Panc1 (cell line): ENCODE results near the gene SLC1A2. TPM values are rescaled to one million over a fixed set of nuclear protein-coding genes. Genes with fewer than 3 reads are reported as not detected.

Source experiments
- ATAC-seq: fragments of 200-7000 bp; cut with Tn5 transposase; 2 replicates; pipeline ENCODE4 v1.9.1; 2020; ENCODE audit warnings: mild to moderate bottlenecking, moderate library complexity
- BruUV-seq: library from RNA; stranded (reverse); fragments of 400-500 nt; replicated peaks from 2 replicates; lab custom pipeline; 2021; lab: Mats Ljungman, UMichigan
- CTCF ChIA-PET: fragments of 300-600 bp; sonication (Branson Sonifier 250); formaldehyde crosslinking; loops from one replicate; lab custom pipeline; 2022; ENCODE audit warnings: antibody characterized with exemption; lab: Charles Lee
- POLR2A ChIA-PET: fragments of 300-600 bp; sonication (Branson Sonifier 250); formaldehyde crosslinking; loops from one replicate; lab custom pipeline; 2022; ENCODE audit warnings: antibody characterized with exemption; lab: Charles Lee
- DNase-seq: peaks from one replicate; pipeline ENCODE4 v3.0.0-alpha.2; 2010; ENCODE audit warnings: low read depth, low spot score
- H3K27ac ChIP-seq: 2 replicates; pipeline ENCODE4 v1.5.1; 2011; ENCODE audit warnings: mild to moderate bottlenecking, low read length, inconsistent platforms
- H3K27me3 ChIP-seq: fragments of 200-500 bp; sonication (Bioruptor generic); 2 replicates; pipeline ENCODE4 v1.6.0; 2014; ENCODE audit warnings: low read length, inconsistent platforms; ENCODE audit not compliant: control insufficient read depth, insufficient read depth
- H3K36me3 ChIP-seq: fragments of 200-500 bp; sonication (Bioruptor generic); 2 replicates; pipeline ENCODE4 v1.5.1; 2014; ENCODE audit warnings: inconsistent platforms, mild to moderate bottlenecking, low read length, moderate library complexity; ENCODE audit not compliant: control insufficient read depth, insufficient read depth
- H3K4me1 ChIP-seq: 2 replicates; pipeline ENCODE4 v1.5.1; 2011; ENCODE audit warnings: inconsistent platforms, mild to moderate bottlenecking, low read length, moderate library complexity; ENCODE audit not compliant: control insufficient read depth, insufficient read depth
- H3K4me3 ChIP-seq, 2 experiments: 2 replicates each; pipeline ENCODE4 v1.5.1; 2011 to 2012; ENCODE audit warnings: low read depth in 2 of 2, low read length in 2 of 2, mild to moderate bottlenecking in 2 of 2, inconsistent platforms in 1 of 2, moderate library complexity in 1 of 2
- H3K9me3 ChIP-seq: fragments of 200-500 bp; sonication (Bioruptor generic); 2 replicates; pipeline ENCODE4 v1.5.1; 2014; ENCODE audit warnings: low read depth, mild to moderate bottlenecking, inconsistent platforms, low read length, moderate library complexity; ENCODE audit not compliant: control insufficient read depth, insufficient read depth
- CTCF ChIP-seq: fragments of 450-650 bp; IDR thresholded peaks from 2 replicates; pipeline ENCODE4 v1.5.1; 2017; ENCODE audit warnings: mild to moderate bottlenecking
- POLR2AphosphoS5 ChIP-seq: IDR thresholded peaks from 2 replicates; pipeline ENCODE4 v1.6.1; 2012; ENCODE audit warnings: mild to moderate bottlenecking, low read depth, low read length, moderate library complexity
- REST ChIP-seq, 2 experiments: IDR thresholded peaks; 2 replicates each; pipeline ENCODE4 v1.6.1; 2011 to 2012; ENCODE audit warnings: low read depth in 2 of 2, control low read depth in 1 of 2, low read length in 1 of 2, mild to moderate bottlenecking in 1 of 2, moderate library complexity in 1 of 2; ENCODE audit not compliant: insufficient read depth in 1 of 2
- SIN3A ChIP-seq: IDR thresholded peaks from 2 replicates; pipeline ENCODE4 v1.6.1; 2012; ENCODE audit warnings: low read depth, mild to moderate bottlenecking, low read length, moderate library complexity, borderline replicate concordance; ENCODE audit not compliant: insufficient read depth
- TCF7L2 ChIP-seq: IDR thresholded peaks from 2 replicates; pipeline ENCODE4 v1.6.1; 2011; ENCODE audit warnings: mild to moderate bottlenecking, low read depth, low read length, inconsistent platforms
- in situ Hi-C: cut with HindIII; loops from 2 replicates; pipeline ENCODE4 v1.10.0; 2016; ENCODE audit warnings: low sequenced_read_pairs, low pct_unique_long_range_greater_than_20kb
- intact Hi-C: fragments of 100-400 bp; cut with micrococcal nuclease; formaldehyde crosslinking; loops from one replicate; pipeline ENCODE4 v1.10.0; 2022; ENCODE audit not compliant: unreplicated experiment
- total RNA-seq: library from RNA; stranded (reverse); gene quantifications from one replicate; pipeline ENCODE4 v1.2.1, GENCODE V29; 2021; ENCODE audit not compliant: unreplicated experiment

SLC1A2 gene
- total RNA-seq, 1 experiment from 2014 or later, result 0.21 TPM

DNA sequence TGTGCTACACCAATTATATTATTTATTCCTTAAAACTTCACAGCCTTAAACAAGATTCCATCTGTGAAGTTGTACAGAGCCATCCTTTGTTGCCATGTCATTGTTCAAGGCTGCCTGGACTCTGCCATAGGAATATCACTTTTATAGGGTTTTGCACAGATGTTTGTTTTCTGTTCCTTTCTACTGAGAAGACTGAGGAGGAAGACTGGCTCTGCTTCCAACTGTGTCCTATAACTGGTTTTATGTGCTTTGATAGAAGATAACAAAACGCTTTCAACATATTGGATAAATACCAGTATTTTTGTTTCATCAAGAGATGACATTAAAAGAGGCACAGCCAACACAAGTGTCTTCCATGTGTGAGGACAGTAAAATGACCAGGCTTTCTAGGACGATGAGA lies 159.8 kb downstream of the SLC1A2 start:
- Histone ChIP-seq H3K27ac (no peak overlapping the region), H3K4me3 (no peak overlapping the region), H3K36me3 (no peaks in the 10 kb centered on the region), H3K9me3 (no peaks in the 10 kb centered on the region), H3K27me3 (no peaks in the 10 kb centered on the region), H3K4me1 (0 out of 2 replicates have a peak, but pooled peaks cover 7% of the 10 kb centered on the region)
- intact Hi-C loops, result no loop called here
- ChIA-PET POLR2A (no interaction called here), CTCF (no interaction called here)
- ATAC-seq, result no peak
- no TSS peak for BruUV-seq
- no peak for DNase-seq
- in situ Hi-C loops, result no loop called here
- no peak for TF ChIP-seq REST (IDR thresholded peaks at IDR 0.05; ENCODE audit: insufficient read depth in 1 of 2, low read depth in 2 of 2, low read length in 1 of 2)
- no peak for TF ChIP-seq CTCF
- no peak for TF ChIP-seq SIN3A
- no peak for TF ChIP-seq TCF7L2
- no peak for TF ChIP-seq POLR2AphosphoS5

DNA sequence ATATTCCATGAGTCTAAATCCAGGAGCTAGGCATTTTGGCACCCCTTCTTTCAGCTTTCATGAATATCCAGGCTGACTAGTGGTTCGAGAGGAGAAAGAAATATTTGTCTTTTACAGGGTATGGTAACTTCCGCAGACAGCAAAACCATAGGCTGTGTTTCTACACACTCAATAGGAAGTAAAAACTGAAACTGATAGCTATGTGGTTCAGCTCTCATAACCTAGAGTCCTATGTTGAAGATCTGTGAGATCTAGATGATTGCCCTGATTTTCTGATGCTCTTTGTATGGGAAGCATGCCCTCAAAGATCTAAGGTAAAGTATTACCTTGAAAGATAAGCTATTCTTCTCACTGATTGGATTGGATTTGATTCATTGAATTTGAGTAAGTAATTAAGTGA lies 162.1 kb downstream of the SLC1A2 start:
- Histone ChIP-seq H3K9me3 (no peaks in the 10 kb centered on the region), H3K27me3 (no peaks in the 10 kb centered on the region), H3K27ac (no peak overlapping the region), H3K36me3 (no peaks in the 10 kb centered on the region), H3K4me1 (0 out of 2 replicates have a peak, but pooled peaks cover 7% of the 10 kb centered on the region), H3K4me3 (no peak overlapping the region)
- intact Hi-C loops, result no loop called here
- in situ Hi-C loops, result no loop called here
- no peak for ATAC-seq
- CTCF ChIA-PET, result interaction anchor here (0.6 kb wide), 1 partner anchor 318 kb away, joined by 3 read pairs; no protein-coding TSS in a partner anchor
- POLR2A ChIA-PET, result no interaction called here
- no TSS peak for BruUV-seq
- DNase-seq, result no peak
- TF ChIP-seq TCF7L2, result no peak
- TF ChIP-seq POLR2AphosphoS5, result no peak
- TF ChIP-seq SIN3A, result no peak

DNA sequence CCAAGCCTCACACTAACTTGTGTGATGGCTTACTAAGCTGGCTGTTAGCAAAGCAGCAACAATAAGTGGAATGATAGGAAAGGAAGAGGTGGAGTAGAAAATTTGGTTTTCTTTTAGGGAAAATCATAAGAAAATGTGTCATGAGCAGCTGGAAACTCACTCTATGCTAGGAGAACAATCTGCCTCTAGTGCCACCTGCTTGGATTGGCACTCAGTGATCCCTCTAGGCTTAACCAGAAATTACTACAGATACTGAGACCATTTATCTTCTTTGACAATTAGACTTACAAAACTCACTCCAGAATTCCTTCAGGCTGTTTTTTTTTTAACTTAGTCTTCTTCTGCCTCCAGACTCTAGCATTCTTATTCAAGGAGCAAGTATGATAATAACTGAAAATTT lies 163.1 kb downstream of the SLC1A2 start:
- Histone ChIP-seq H3K4me3 (no peak overlapping the region), H3K27ac (no peak overlapping the region), H3K27me3 (no peaks in the 10 kb centered on the region), H3K36me3 (no peaks in the 10 kb centered on the region), H3K9me3 (no peaks in the 10 kb centered on the region), H3K4me1 (0 out of 2 replicates have a peak, but pooled peaks cover 7% of the 10 kb centered on the region)
- TF ChIP-seq TCF7L2, result no peak
- TF ChIP-seq CTCF, result no peak
- TF ChIP-seq REST (IDR thresholded peaks at IDR 0.05; ENCODE audit: insufficient read depth in 1 of 2, low read depth in 2 of 2, low read length in 1 of 2), result no peak
- TF ChIP-seq POLR2AphosphoS5, result no peak
- TF ChIP-seq SIN3A, result no peak
- CTCF ChIA-PET, result no interaction called here
- intact Hi-C loops (no loop called here), in situ Hi-C loops (no loop called here)
- no peak for ATAC-seq
- POLR2A ChIA-PET, result no interaction called here
- DNase-seq, result no peak
- no TSS peak for BruUV-seq
